Lung (tissue), 12 donors: Measurements from ENCODE around the gene BRD9. TPM values are rescaled to one million over a fixed set of nuclear protein-coding genes. Genes with fewer than 3 reads are reported as not detected.
A peak's percentile ranks its signal among the peaks of the same experiment; 100 is the strongest.

Experiments used
- ATAC-seq: fragments of 200-7000 bp; cut with Tn5 transposase; one replicate; pipeline ENCODE4 v1.9.1; 2020; ENCODE audit warnings: moderate number of reproducible peaks; ENCODE audit not compliant: insufficient read depth, low FRiP score
- DNase-seq, 3 donors: peaks; one replicate each; pipeline ENCODE4 v3.0.0-alpha.2; 2013 to 2017
- H3K27ac ChIP-seq, 2 donors: one replicate each; pipeline ENCODE4 v1.5.1; 2013; ENCODE audit warnings: mild to moderate bottlenecking in 2 of 2, moderate library complexity in 2 of 2, control low read depth in 1 of 2, inconsistent platforms in 1 of 2, low read depth in 1 of 2, low read length in 1 of 2
- H3K27me3 ChIP-seq, 3 donors: one replicate each; pipeline ENCODE4 v1.5.1; 2013; ENCODE audit warnings: low read length in 2 of 3; ENCODE audit not compliant: control insufficient read depth in 3 of 3, insufficient read depth in 3 of 3
- H3K36me3 ChIP-seq, 4 donors: one replicate each; pipeline ENCODE4 v1.5.1; 2013; ENCODE audit warnings: low read length in 4 of 4, mild to moderate bottlenecking in 1 of 4, moderate library complexity in 1 of 4; ENCODE audit not compliant: control insufficient read depth in 4 of 4, insufficient read depth in 4 of 4
- H3K4me1 ChIP-seq, 5 donors: one replicate each; pipeline ENCODE4 v1.5.1; 2013; ENCODE audit warnings: low read length in 5 of 5, mild to moderate bottlenecking in 2 of 5, moderate library complexity in 1 of 5; ENCODE audit not compliant: control insufficient read depth in 5 of 5, insufficient read depth in 5 of 5
- H3K4me3 ChIP-seq: one replicate; pipeline ENCODE4 v1.5.1; 2013; ENCODE audit warnings: mild to moderate bottlenecking, control low read depth, moderate library complexity
- H3K9ac ChIP-seq, 2 donors: one replicate each; pipeline ENCODE4 v1.5.1; 2013; ENCODE audit warnings: low read length in 2 of 2, control low read depth in 1 of 2; ENCODE audit not compliant: insufficient read depth in 1 of 2
- H3K9me3 ChIP-seq, 4 donors: one replicate each; pipeline ENCODE4 v1.5.1; 2013; ENCODE audit warnings: low read length in 3 of 4, mild to moderate bottlenecking in 1 of 4, moderate library complexity in 1 of 4; ENCODE audit not compliant: control insufficient read depth in 4 of 4, insufficient read depth in 3 of 4
- WGBS, 2 donors: extraction: QIAGEN DNeasy Blood & Tissue Kit; methylation state at CpG; one replicate each; pipeline ENCODE4 v1.1.7; 2013; 5-methylcytosine and 5-hydroxymethylcytosine counted together
- polyA plus RNA-seq, 2 donors: library from polyadenylated mRNA; stranded (reverse); fragments of 200-250 nt; gene quantifications; one replicate each; pipeline ENCODE4 v1.2.1, GENCODE V29; 2013
- total RNA-seq, 2 donors: library from RNA; depleted of rRNA in 1 of 2; stranded (reverse); fragments of >200 nt in 1 of 2; gene quantifications; one replicate each; pipeline ENCODE4 v1.2.1, GENCODE V29; 2014 to 2021
- TF ChIP-seq, protein P1 (sequence below): IDR thresholded peaks from 2 replicates; pipeline ENCODE4 v1.5.1; 2012; ENCODE audit warnings: mild to moderate bottlenecking; ENCODE audit errors: control extremely low read depth, extremely low read depth
- donor health status: control.
- donor health status: control.
- donor health status: Bipolar disorder and iron deficiency.
- donor health status: healthy.
- donor health status: DM: yes; HTN: yes; CAD: no.

BRD9 gene
- total and polyA plus RNA-seq, 4 donors = 24.3 to 69.7 (median 37.3) TPM

DNA sequence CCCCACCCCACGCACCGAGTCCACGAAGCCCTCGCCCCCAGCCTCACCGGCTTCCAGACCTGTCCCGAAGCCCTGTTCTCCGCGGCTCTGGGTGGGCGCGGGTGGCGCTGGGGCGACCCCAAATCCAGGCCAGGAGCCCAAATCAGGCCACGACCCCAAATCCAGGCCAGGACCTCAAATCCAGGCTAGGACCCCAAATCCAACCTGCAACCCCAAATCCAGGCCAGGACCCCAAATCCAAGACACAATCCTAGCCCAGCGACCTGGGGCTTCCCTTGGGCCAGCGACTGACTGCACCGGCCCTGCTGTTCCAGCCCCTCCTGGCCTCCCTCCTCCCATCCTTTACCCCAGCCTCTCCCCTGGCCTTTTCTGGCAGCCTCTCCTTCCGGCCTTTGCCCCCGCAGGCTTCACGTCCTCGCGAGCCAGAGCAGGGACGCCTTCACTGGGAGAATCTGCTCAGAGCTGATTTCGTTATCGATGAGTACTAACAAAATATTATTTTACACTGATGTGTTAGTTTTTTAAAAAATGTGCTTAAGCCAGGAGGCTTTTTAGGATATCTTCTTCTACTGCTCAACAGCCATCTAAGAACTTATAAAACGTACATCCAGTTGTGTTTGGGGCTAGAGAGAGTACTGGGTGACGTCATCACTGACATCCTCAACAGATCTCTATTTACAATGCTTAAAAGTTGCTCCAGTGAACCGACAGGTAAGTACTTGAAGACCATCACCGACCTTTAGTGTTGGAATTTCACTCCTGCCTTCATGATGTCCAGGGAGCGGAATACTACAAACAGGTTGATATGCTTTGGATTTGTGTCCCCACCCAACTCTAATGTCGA, 34.8 kb upstream of the BRD9 start:
- no peaks in the 10 kb centered on the region for H3K36me3 ChIP-seq
- H3K4me3 ChIP-seq = no peak overlapping the region
- peaks cover 0 to 8% (median 2%) of the 10 kb centered on the region in 5 donors for H3K4me1 ChIP-seq
- H3K9ac ChIP-seq = no peak overlapping the region
- TF ChIP-seq, protein P1, sequence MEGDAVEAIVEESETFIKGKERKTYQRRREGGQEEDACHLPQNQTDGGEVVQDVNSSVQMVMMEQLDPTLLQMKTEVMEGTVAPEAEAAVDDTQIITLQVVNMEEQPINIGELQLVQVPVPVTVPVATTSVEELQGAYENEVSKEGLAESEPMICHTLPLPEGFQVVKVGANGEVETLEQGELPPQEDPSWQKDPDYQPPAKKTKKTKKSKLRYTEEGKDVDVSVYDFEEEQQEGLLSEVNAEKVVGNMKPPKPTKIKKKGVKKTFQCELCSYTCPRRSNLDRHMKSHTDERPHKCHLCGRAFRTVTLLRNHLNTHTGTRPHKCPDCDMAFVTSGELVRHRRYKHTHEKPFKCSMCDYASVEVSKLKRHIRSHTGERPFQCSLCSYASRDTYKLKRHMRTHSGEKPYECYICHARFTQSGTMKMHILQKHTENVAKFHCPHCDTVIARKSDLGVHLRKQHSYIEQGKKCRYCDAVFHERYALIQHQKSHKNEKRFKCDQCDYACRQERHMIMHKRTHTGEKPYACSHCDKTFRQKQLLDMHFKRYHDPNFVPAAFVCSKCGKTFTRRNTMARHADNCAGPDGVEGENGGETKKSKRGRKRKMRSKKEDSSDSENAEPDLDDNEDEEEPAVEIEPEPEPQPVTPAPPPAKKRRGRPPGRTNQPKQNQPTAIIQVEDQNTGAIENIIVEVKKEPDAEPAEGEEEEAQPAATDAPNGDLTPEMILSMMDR = no peak
- H3K27me3 ChIP-seq = peaks cover 0 to 5% (median 0%) of the 10 kb centered on the region in 3 donors
- no peak overlapping the region for H3K27ac ChIP-seq
- no peaks in the 10 kb centered on the region for H3K9me3 ChIP-seq
- ATAC-seq (no peak), DNase-seq (no peak)
- WGBS, 2 donors = 79 to 81% methylated on average over 30 of the region's 30 CpGs

DNA sequence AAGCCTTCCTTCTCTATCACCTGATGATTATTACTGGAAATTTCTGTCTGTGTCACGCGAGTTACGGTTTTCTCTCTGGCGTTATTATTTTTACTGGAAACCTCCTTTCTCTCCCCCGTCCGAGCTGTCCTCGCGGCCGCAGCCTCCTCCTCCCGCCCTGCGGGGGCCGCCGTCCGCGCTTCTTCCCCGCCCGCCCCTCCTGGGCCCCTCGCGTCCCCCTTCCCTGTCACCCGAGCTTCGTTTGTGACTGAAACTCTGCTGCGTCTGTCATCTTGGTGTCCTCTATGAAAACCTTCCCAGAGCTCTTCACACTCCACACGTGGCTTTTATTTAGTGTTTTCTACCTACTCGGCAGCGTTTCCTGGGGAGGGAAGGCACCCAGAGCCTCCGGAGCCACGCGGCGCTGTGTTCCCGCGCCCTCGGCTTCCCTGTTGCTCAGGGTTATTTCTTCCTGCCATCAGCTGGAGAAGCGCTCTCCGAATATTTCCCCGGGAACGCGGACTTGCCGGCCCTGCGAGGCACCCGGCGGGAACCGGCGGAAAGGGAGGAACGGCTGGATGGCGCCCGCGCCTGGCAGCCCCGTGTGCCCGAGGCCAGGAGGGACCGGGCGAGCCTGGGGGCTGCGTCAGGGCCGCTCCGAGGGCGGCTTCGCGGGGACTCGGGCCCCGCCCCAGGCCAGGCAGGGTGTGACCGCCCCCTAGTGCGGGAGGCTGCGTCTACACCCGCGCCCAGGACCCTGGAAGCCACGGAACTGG, 34.0 kb upstream of the BRD9 start:
- peaks cover 0 to 5% (median 0%) of the 10 kb centered on the region in 3 donors for H3K27me3 ChIP-seq

DNA sequence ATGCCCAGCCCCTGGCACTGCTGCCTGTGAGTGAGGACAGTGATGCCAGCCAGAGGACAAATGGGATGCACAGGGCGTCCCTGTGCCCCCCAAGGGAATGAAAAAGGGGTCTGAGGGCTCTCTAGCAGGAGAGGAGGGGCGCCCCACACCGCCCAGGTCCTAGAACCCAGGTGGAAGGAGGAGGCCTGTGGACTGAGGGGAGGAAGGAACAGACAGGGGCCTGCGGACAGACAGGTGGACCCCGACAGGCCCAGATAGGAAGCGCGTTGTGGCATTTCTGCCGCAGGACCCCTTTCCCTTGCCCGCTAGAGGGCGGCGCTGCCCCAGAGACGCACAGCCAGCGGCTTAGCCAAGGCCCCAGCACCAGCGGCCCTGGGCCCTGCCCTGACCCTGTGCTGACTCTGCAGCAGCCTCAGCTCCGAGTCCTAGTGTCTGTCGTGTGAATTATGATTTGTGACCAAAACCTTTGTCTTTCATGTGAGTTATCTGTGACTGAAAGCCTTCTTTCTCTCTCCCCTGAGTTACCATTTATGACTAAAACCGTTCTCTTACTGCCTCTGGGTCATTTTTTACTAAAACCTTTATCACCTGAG, 30.8 kb upstream of the BRD9 start:
- TF ChIP-seq, protein P1 = peak; percentile 83
- H3K4me3 ChIP-seq = no peak overlapping the region
- no peaks in the 10 kb centered on the region for H3K36me3 ChIP-seq
- no peaks in the 10 kb centered on the region for H3K9me3 ChIP-seq
- peaks cover 0 to 5% (median 0%) of the 10 kb centered on the region in 3 donors for H3K27me3 ChIP-seq
- H3K4me1 ChIP-seq = peaks cover 0 to 6% (median 2%) of the 10 kb centered on the region in 5 donors
- DNase-seq (peak; percentile 78 to 80 (median 79)), ATAC-seq (peak; percentile 79)
- 18 to 21% methylated on average over 15 to 17 of the region's 17 CpGs for WGBS, 2 donors
- no peak overlapping the region for H3K9ac ChIP-seq
- no peak overlapping the region for H3K27ac ChIP-seq

More for the DNA sequence above, 34.0 kb upstream of the BRD9 start:
- ATAC-seq (peak; percentile 45), DNase-seq (peak; percentile 58 to 64 (median 61))
- H3K4me1 ChIP-seq = peaks cover 0 to 6% (median 2%) of the 10 kb centered on the region in 5 donors
- WGBS, 2 donors = 6 to 7% methylated on average over 65 of the region's 65 CpGs
- H3K9ac ChIP-seq = no peak overlapping the region
- H3K9me3 ChIP-seq = no peaks in the 10 kb centered on the region
- peak overlapping the region in 1 of 2 donors; percentile 3 for H3K27ac ChIP-seq
- TF ChIP-seq, protein P1 = no peak
- no peaks in the 10 kb centered on the region for H3K36me3 ChIP-seq
- no peak overlapping the region for H3K4me3 ChIP-seq
